Neural cell (in vitro differentiated cells): ENCODE data around the gene USP48. TPM values are rescaled to one million over a fixed set of nuclear protein-coding genes. Genes with fewer than 3 reads are reported as not detected.

ENCODE experiments used
- H2AFZ ChIP-seq: fragments of 200-600, 300-800 bp; sonication (generic), shearing (Covaris generic); 2 replicates; pipeline ENCODE4 v1.6.0; 2014; ENCODE audit warnings: low read depth, mild to moderate bottlenecking, antibody characterized with exemption, low read length, moderate library complexity
- H3F3A ChIP-seq: fragments of 200-600 bp; shearing (Covaris generic); 2 replicates; pipeline ENCODE4 v1.6.1; 2016; ENCODE audit warnings: mild to moderate bottlenecking, moderate library complexity, mixed read lengths, antibody characterized with exemption, low read length; ENCODE audit not compliant: insufficient read depth, poor library complexity, severe bottlenecking
- H3K27ac ChIP-seq: fragments of 200-600, 300-800 bp; sonication (generic), shearing (Covaris generic); 2 replicates; pipeline ENCODE4 v1.5.1; 2014; ENCODE audit warnings: mild to moderate bottlenecking, low read length, moderate library complexity
- H3K27me3 ChIP-seq: fragments of 300-800, 200-600 bp; sonication (generic), shearing (Covaris generic); 2 replicates; pipeline ENCODE4 v1.6.0; 2014; ENCODE audit warnings: mild to moderate bottlenecking, low read depth, low read length, moderate library complexity; ENCODE audit not compliant: insufficient read depth
- H3K36me3 ChIP-seq: fragments of 300-800, 200-600 bp; sonication (generic), shearing (Covaris generic); 2 replicates; pipeline ENCODE4 v1.5.1; 2014; ENCODE audit warnings: mild to moderate bottlenecking, antibody characterized with exemption, low read length, moderate library complexity; ENCODE audit not compliant: insufficient read depth
- H3K4me2 ChIP-seq: fragments of 300-800, 200-600 bp; sonication (generic), shearing (Covaris generic); 2 replicates; pipeline ENCODE4 v1.6.0; 2014; ENCODE audit warnings: mild to moderate bottlenecking, low read length
- H3K4me3 ChIP-seq: fragments of 300-800, 200-600 bp; sonication (generic), shearing (Covaris generic); 2 replicates; pipeline ENCODE4 v1.5.1; 2014; ENCODE audit warnings: mild to moderate bottlenecking, low read length, moderate library complexity
- H3K79me2 ChIP-seq: fragments of 200-600 bp; shearing (Covaris generic); replicated peaks from 2 replicates; pipeline ENCODE4 v1.6.0; 2014; ENCODE audit warnings: mild to moderate bottlenecking, low read length, moderate library complexity; ENCODE audit not compliant: insufficient read depth
- H3K9ac ChIP-seq: fragments of 300-800, 200-600 bp; sonication (generic), shearing (Covaris generic); 2 replicates; pipeline ENCODE4 v1.6.1; 2016; ENCODE audit warnings: mild to moderate bottlenecking, low read length, mixed read lengths
- H3K9me2 ChIP-seq: fragments of 200-600 bp; shearing (Covaris generic); 2 replicates; pipeline ENCODE4 v1.6.1; 2016; ENCODE audit warnings: mild to moderate bottlenecking, low read length, mixed read lengths; ENCODE audit not compliant: insufficient read depth
- H3K9me3 ChIP-seq: fragments of 200-600, 300-800 bp; sonication (generic), shearing (Covaris generic); 2 replicates; pipeline ENCODE4 v1.6.1; 2016; ENCODE audit warnings: mild to moderate bottlenecking, mixed run types, low read length, moderate library complexity, mixed read lengths
- H4K20me1 ChIP-seq: fragments of 200-600 bp; shearing (Covaris generic); 2 replicates; pipeline ENCODE4 v1.6.1; 2016; ENCODE audit warnings: mild to moderate bottlenecking, mixed run types; ENCODE audit not compliant: insufficient read depth
- CTCF ChIP-seq: fragments of 450-650 bp; IDR thresholded peaks from 2 replicates; pipeline ENCODE4 v1.5.1; 2014; ENCODE audit warnings: antibody characterized with exemption, mild to moderate bottlenecking, moderate library complexity; ENCODE audit not compliant: poor library complexity, severe bottlenecking
- EP300 ChIP-seq: fragments of 450-650 bp; conservative IDR thresholded peaks from 2 replicates; pipeline ENCODE4 v1.6.1; 2014; ENCODE audit warnings: antibody characterized with exemption, mild to moderate bottlenecking, moderate library complexity; ENCODE audit not compliant: poor library complexity, severe bottlenecking
- EZH2 ChIP-seq: fragments of 200-600, 300-800 bp; shearing (Covaris generic), sonication (generic); IDR thresholded peaks from 2 replicates; pipeline ENCODE4 v1.6.1; 2014; ENCODE audit warnings: antibody characterized with exemption, low read length, borderline replicate concordance, mild to moderate bottlenecking; ENCODE audit not compliant: insufficient read depth, poor library complexity, severe bottlenecking
- MXI1 ChIP-seq: fragments of 450-650 bp; conservative IDR thresholded peaks from 2 replicates; pipeline ENCODE4 v1.6.1; 2014; ENCODE audit warnings: antibody characterized with exemption, mild to moderate bottlenecking; ENCODE audit not compliant: poor library complexity, severe bottlenecking
- POLR2AphosphoS5 ChIP-seq: IDR thresholded peaks from 2 replicates; pipeline ENCODE4 v1.6.1; 2012
- REST ChIP-seq: IDR thresholded peaks from 2 replicates; pipeline ENCODE4 v1.6.1; 2012; ENCODE audit warnings: borderline replicate concordance
- TAF1 ChIP-seq: IDR thresholded peaks from 2 replicates; pipeline ENCODE4 v1.6.1; 2012; ENCODE audit warnings: low read depth
- polyA plus RNA-seq: library from polyadenylated mRNA; depleted of rRNA; stranded (reverse); fragments of >200 nt; gene quantifications from 2 replicates; pipeline ENCODE4 v1.2.3, GENCODE V29; 2014

The USP48 gene
- polyA plus RNA-seq, 1 donor from 2014 or later, result 67.2 TPM

- H3K27ac ChIP-seq, result no peak overlapping the region
- H3K36me3 ChIP-seq, result no peaks in the 10 kb centered on the region
- H3K4me2 ChIP-seq, result no peak overlapping the region
- no peak for TF ChIP-seq CTCF
- TF ChIP-seq EZH2, result no peak
- no peak for TF ChIP-seq REST
- TF ChIP-seq EP300, result no peak
- no peak for TF ChIP-seq MXI1
- no peak for TF ChIP-seq TAF1
- TF ChIP-seq POLR2AphosphoS5, result no peak
- H3K9me2 ChIP-seq, result no peaks in the 10 kb centered on the region
- H3K79me2 ChIP-seq, result no peaks in the 10 kb centered on the region
- no peak overlapping the region for H3K9ac ChIP-seq
- no peaks in the 10 kb centered on the region for H4K20me1 ChIP-seq
- no peaks in the 10 kb centered on the region for H3K27me3 ChIP-seq
- no peaks in the 10 kb centered on the region for H3F3A ChIP-seq
- H3K4me3 ChIP-seq, result no peak overlapping the region
- no peaks in the 10 kb centered on the region for H3K9me3 ChIP-seq
- no peak overlapping the region for H2AFZ ChIP-seq
Measured at GRCh38 chr1:21829294-21829693, 46.3 kb upstream of the USP48 start.

GRCh38 chr1:21828506-21829210, 45.7 kb upstream of the USP48 start:
- Histone ChIP-seq H3K9me2 (no peaks in the 10 kb centered on the region), H3K9me3 (no peaks in the 10 kb centered on the region), H4K20me1 (no peaks in the 10 kb centered on the region), H3K79me2 (no peaks in the 10 kb centered on the region), H3K36me3 (no peaks in the 10 kb centered on the region), H3K27ac (no peak overlapping the region), H3F3A (no peaks in the 10 kb centered on the region), H3K27me3 (no peaks in the 10 kb centered on the region), H3K4me3 (no peak overlapping the region), H2AFZ (no peak overlapping the region), H3K9ac (no peak overlapping the region), H3K4me2 (no peak overlapping the region)
- no peak for TF ChIP-seq EZH2
- no peak for TF ChIP-seq REST
- no peak for TF ChIP-seq POLR2AphosphoS5
